Activated T-cell treated with anti-CD3 and anti-CD28 coated beads, Interleukin-2, amount 50 U/mL, for 72 hours (primary cell): ENCODE measurements around the gene CFAP73. TPM values are rescaled to one million over a fixed set of nuclear protein-coding genes. Genes with fewer than 3 reads are reported as not detected.
"Not testable (repeated sequence)": the region's sequence is repeated elsewhere in the genome, so short reads cannot be mapped to it uniquely, and the experiment has no call there.

Experiments used
- ATAC-seq, 2 donors: fragments of 150-1000 bp; cut with Tn5 transposase; replicated peaks in 1 of 2; 2 replicates each; pipeline ENCODE4 v1.10.0; 2021; ENCODE audit warnings: moderate library complexity in 2 of 2, mild to moderate bottlenecking in 1 of 2
- DNase-seq, 2 donors: peaks; one replicate each; pipeline ENCODE4 v3.0.0; 2021 to 2022; ENCODE audit warnings: mixed read lengths in 1 of 2
- H3K27ac Mint-ChIP-seq: one replicate; pipeline ENCODE4 v1.8.0; 2022; ENCODE audit warnings: mild to moderate bottlenecking, moderate library complexity, mixed read lengths
- H3K27me3 Mint-ChIP-seq: one replicate; pipeline ENCODE4 v1.8.0; 2022; ENCODE audit warnings: low read depth, mixed read lengths
- H3K36me3 Mint-ChIP-seq, 2 donors: one replicate each; pipeline ENCODE4 v1.8.0; 2022; ENCODE audit warnings: mixed read lengths in 2 of 2, mild to moderate bottlenecking in 1 of 2; ENCODE audit not compliant: insufficient read depth in 2 of 2
- H3K4me1 Mint-ChIP-seq: one replicate; pipeline ENCODE4 v1.8.0; 2022; ENCODE audit warnings: low read depth, mixed read lengths
- H3K4me3 Mint-ChIP-seq, 2 donors: one replicate each; pipeline ENCODE4 v1.8.0; 2022; ENCODE audit warnings: mild to moderate bottlenecking in 2 of 2, mixed read lengths in 2 of 2, moderate library complexity in 2 of 2
- H3K9me3 Mint-ChIP-seq, 2 donors: one replicate each; pipeline ENCODE4 v1.8.0; 2022; ENCODE audit warnings: mixed read lengths in 2 of 2
- total RNA-seq, 2 donors: library from RNA; stranded (reverse); gene quantifications; one replicate each; pipeline ENCODE4 v1.2.3, GENCODE V29; 2022

CFAP73 gene
- total RNA-seq, 2 donors from 2014 or later: 2.0 to 2.1 TPM

DNA sequence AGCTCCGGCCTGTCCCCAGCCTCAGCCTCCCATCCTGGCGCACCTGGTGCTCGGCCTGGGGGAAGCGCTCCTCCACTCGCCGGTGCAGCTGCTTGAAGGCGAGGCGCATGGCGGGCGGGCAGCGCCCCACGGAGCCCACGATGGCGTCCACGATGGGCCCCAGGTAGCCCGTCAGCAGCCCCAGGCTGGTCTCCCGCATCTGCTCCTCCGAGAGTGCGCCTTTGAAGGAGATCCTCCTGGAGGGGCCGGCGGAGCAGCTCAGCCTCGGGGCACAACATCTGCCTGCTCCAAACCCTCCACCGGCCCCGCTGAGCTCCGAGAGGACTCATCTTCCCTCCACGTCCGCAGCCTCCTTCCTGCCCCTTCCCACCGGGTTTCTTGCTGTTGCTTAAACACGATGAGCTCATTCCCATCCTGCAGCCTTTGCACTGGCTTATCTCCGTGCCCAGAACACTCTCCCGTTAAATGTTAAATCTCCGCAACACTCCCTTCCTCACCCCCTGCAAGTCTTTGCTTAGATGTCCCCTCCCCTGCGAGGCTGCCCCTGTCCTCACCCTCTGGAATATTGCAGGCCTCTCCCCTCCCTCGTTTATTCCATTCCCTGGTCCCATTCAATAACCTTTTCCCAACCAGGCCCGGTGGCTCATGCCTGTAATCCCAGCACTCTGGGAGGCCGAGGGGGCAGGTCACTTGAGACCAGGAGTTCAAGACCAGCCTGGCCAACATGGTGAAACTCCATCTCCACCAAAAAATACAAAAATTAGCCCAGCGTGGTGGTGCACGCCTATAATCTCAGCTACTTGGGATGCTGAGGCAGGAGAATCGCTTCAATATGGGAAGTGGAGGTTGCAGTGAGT is 37.3 kb upstream of the CFAP73 start:
- Mint-ChIP-seq H3K36me3 (no peaks in the 10 kb centered on the region), H3K9me3 (no peaks in the 10 kb centered on the region), H3K4me3 (no peak overlapping the region), H3K4me1 (no peaks in the 10 kb centered on the region), H3K27me3 (no peaks in the 10 kb centered on the region), H3K27ac (no peak overlapping the region)
- ATAC-seq: no peak
- no peak for DNase-seq

DNA sequence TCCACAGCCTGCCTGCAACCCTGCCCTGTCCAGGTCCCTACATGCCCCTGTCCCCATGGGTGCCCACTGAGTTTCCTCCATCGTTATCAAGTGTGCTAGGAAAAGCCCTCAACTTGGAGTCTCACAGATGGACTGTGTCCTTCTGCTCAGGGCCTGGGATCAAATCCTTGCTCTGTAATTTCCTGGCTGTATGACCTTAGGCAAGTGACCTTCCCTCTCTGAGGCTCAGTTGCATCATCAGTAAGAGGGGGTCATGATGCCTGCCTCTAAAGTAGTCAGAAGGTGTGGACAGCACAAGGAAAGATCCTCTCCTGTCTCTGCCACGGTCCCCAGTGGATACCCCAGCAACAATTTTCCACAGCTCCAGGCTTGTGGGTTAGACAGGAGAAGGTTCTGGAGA is 36.1 kb upstream of the CFAP73 start:
- DNase-seq (no peak), ATAC-seq (no peak)
- Mint-ChIP-seq H3K36me3 (no peaks in the 10 kb centered on the region), H3K4me3 (no peak overlapping the region), H3K4me1 (no peaks in the 10 kb centered on the region), H3K27ac (no peak overlapping the region), H3K27me3 (no peaks in the 10 kb centered on the region), H3K9me3 (no peaks in the 10 kb centered on the region)

- Mint-ChIP-seq H3K27ac (no peak overlapping the region), H3K36me3 (no peaks in the 10 kb centered on the region), H3K4me3 (no peak overlapping the region), H3K9me3 (no peaks in the 10 kb centered on the region), H3K27me3 (no peaks in the 10 kb centered on the region), H3K4me1 (no peaks in the 10 kb centered on the region)
- no peak for DNase-seq
- ATAC-seq: no peak
These were observed 34.9 kb upstream of the CFAP73 start for GRCh38 chr12:113114447-113115178.

DNA sequence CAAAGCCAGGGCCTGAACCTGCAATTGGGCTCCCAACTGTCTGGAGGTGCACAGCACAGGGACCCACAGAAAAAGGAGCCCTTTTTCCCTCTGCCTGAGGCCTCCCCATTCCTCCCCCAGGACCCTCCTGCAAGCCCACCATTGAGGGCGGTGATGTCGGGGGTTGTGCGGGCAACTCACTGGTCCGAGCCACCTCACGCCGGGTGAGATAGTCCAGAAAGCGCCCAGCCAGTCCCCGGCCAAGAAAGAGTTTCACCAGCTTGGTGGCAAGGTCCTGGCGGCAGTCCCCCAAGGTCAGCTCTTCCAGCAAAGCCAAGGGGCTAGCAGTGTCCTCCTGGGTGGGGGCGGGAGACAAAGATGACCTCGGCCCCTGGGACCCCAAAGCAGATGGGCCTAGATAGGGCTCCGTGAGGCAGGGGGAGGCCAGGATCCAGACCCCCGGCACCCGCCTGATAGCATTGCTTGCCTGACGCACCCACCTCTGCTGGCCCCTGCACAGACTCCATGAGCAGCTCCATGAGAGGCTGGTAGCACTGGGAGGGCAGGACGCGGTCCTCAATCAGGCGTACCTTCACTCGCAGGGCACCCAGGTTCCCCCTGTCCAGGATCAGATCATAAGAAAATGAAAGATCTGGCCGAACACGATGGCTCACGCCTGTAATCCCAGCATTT is 33.9 kb upstream of the CFAP73 start:
- DNase-seq: no peak
- H3K27ac Mint-ChIP-seq: no peak overlapping the region
- no peak for ATAC-seq

GRCh38 chr12:113116875-113117274 is 32.6 kb upstream of the CFAP73 start:
- ATAC-seq (no peak), DNase-seq (no peak)
- Mint-ChIP-seq H3K27ac (no peak overlapping the region), H3K4me3 (no peak overlapping the region), H3K9me3 (no peaks in the 10 kb centered on the region), H3K4me1 (no peaks in the 10 kb centered on the region), H3K36me3 (no peaks in the 10 kb centered on the region), H3K27me3 (no peaks in the 10 kb centered on the region)

More for the DNA sequence above, 33.9 kb upstream of the CFAP73 start:
- H3K27me3 Mint-ChIP-seq: no peaks in the 10 kb centered on the region
- H3K36me3 Mint-ChIP-seq: no peaks in the 10 kb centered on the region
- H3K4me1 Mint-ChIP-seq: no peaks in the 10 kb centered on the region
- no peak overlapping the region for H3K4me3 Mint-ChIP-seq
- no peaks in the 10 kb centered on the region for H3K9me3 Mint-ChIP-seq

- H3K9me3 Mint-ChIP-seq, DNase-seq, H3K4me3 Mint-ChIP-seq, H3K27me3 Mint-ChIP-seq, ATAC-seq, H3K27ac Mint-ChIP-seq, H3K36me3 Mint-ChIP-seq, H3K4me1 Mint-ChIP-seq: not testable (repeated sequence)
These were observed 31.8 kb upstream of the CFAP73 start for GRCh38 chr12:113117684-113118083.

DNA sequence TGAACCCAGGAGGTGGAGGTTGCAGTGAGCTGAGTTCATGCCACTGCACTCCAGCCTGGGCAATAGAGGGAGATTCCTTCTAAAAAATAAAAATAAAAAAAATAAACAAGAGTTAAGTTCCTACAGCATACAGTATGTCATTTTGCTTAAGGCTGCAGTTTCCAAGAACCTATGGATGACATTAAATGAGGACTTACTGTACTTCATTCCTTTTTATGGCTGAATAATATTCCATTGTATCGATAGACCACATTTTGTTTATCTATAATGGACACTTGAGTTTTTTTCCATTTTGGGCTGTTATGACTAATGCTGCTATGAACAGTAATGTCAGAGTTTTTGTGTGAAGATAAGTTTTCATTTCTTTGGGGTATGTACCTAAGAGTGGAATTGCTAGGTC is 31.4 kb upstream of the CFAP73 start:
- no peak for ATAC-seq
- no peaks in the 10 kb centered on the region for H3K4me1 Mint-ChIP-seq
- DNase-seq: no peak
- H3K36me3 Mint-ChIP-seq: peaks cover 1 to 4% of the 10 kb centered on the region in 2 donors
- H3K27me3 Mint-ChIP-seq: no peaks in the 10 kb centered on the region
- H3K4me3 Mint-ChIP-seq: no peak overlapping the region
- peaks cover 0 to 3% of the 10 kb centered on the region in 2 donors for H3K9me3 Mint-ChIP-seq
- H3K27ac Mint-ChIP-seq: no peak overlapping the region

DNA sequence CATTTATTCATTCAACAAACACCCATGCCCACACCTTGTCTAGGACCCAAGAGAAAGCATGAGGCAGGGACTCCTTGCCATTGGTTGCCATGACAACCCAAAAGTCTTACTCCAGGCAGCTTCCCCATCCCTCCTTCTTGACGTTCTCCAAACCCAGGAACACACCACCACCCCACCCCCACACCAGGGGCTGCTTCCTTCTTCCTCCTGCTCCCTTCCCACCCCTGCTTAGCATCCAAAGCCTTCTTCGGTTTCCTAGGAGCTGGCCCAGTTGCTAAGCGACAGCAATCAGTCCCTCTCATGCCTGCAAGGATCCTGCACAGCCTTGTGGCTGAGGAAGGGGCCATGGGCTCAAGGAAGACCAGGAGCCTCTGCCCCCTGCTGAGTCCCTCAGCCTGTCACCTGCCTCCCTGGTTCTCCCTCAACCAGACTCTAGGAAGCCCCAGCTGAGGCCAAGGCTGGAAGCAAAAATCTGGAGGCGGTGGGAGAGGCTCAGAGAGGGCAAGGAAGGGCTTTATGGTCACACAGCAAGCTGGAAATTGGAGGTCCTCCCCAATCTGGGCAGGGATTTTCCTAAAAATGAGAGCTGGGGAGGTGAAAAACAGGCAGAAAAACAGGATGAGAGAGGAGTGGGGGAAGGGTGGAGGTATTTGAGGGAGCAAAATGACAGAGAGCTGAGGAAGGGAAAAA is 29.4 kb upstream of the CFAP73 start:
- no peaks in the 10 kb centered on the region for H3K4me1 Mint-ChIP-seq
- H3K27ac Mint-ChIP-seq: no peak overlapping the region
- H3K9me3 Mint-ChIP-seq: peaks cover 0 to 3% of the 10 kb centered on the region in 2 donors
- no peak overlapping the region for H3K4me3 Mint-ChIP-seq
- H3K36me3 Mint-ChIP-seq: peaks cover 6 to 11% of the 10 kb centered on the region in 2 donors
- ATAC-seq (no peak), DNase-seq (no peak)
- H3K27me3 Mint-ChIP-seq: no peaks in the 10 kb centered on the region

DNA sequence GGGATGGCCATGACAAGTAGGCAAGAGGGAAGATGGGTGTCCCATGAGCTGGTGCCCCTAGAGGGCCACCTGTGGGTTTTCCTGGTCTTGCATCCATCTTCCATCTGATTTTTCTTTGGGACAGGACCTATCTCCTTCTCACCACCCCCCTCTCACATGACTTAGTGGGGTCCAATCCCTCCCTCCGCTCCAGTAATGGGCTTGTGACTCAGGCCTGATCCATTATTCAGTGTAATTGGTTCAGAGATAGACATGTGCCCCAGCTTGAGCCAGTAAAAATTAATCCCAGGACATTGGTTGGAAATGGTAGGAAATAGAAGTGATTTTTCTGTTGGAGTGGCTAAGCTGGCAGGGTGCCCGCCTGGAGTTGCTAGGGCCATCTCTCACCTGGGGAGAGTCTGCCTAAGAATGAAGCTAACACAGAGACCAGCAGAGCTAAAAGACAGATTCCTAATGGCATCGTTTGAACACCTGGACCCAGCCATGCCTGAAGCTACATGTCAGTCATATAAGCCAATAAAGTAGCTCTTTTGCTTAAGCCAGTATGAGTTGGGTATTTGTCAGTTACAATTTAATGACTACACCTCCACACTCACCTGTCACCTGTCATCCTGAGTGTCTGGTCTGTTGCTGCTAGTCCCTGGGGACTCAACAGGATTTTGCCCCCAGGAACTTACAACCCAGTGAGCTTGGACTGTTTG is 28.7 kb upstream of the CFAP73 start:
- Mint-ChIP-seq H3K4me1 (no peaks in the 10 kb centered on the region), H3K9me3 (peaks cover 0 to 3% of the 10 kb centered on the region in 2 donors), H3K4me3 (no peak overlapping the region), H3K27ac (no peak overlapping the region), H3K36me3 (peaks cover 6 to 11% of the 10 kb centered on the region in 2 donors), H3K27me3 (no peaks in the 10 kb centered on the region)
- ATAC-seq (no peak), DNase-seq (no peak)

DNA sequence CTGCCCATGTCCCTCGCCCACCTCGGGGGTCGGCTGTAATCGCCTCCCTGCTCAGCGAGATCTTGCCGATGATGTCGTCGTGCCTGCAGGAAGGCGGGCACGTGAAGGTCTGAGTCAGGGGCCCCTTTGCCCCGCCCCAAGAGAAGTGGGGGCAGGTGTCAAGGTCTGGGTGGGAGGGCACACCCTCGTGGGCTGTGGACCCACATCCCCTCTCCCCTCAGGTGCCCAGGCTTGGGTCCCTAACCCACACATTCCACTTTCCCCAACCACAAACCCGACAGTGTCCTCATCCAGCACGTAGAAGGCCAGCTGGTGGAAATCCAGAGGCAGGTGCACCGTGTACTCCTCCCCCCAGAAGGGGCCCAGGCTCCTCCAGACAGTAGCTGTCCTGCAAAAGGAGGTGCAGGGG is 21.7 kb upstream of the CFAP73 start:
- Mint-ChIP-seq H3K27ac (no peak overlapping the region), H3K9me3 (peaks cover 0 to 1% of the 10 kb centered on the region in 2 donors), H3K4me3 (no peak overlapping the region), H3K27me3 (no peaks in the 10 kb centered on the region), H3K36me3 (peaks cover 6 to 9% of the 10 kb centered on the region in 2 donors), H3K4me1 (peaks cover 12% of the 10 kb centered on the region)
- ATAC-seq (no peak), DNase-seq (no peak)

- Mint-ChIP-seq H3K36me3 (peaks cover 3 to 4% of the 10 kb centered on the region in 2 donors), H3K4me3 (no peak overlapping the region), H3K9me3 (no peaks in the 10 kb centered on the region), H3K27ac (no peak overlapping the region), H3K27me3 (no peaks in the 10 kb centered on the region), H3K4me1 (peaks cover 12% of the 10 kb centered on the region)
- no peak for ATAC-seq
- DNase-seq: no peak
These were observed 20.5 kb upstream of the CFAP73 start for GRCh38 chr12:113128802-113129663.
